Measurements from ENCODE around the gene DIP2B.

Gene DIP2B

GRCh38 chr12:50763639-50764285 lies 259.0 kb downstream of the DIP2B start, which contains the start of gene ATF1:
Gene ATF1, plus strand, starts transcription at chr12:50764101. Its CDS starts 16,045 bp downstream, at chr12:50780146.
- Histone ChIP-seq H3K36me3 (replicated peaks; ENCODE audit: low read depth, low read length) (peaks cover 7% of the 10 kb centered on the region), H3K27ac (ENCODE audit: low read length) (peak within 1 kb of the TSS; percentile 92), H3K4me2 (ENCODE audit: low read length) (peak within 1 kb of the TSS; percentile 95), H3K9me3 (ENCODE audit: insufficient read depth, low read length) (no peaks in the 10 kb centered on the region), H3K27me3 (ENCODE audit: low read depth, low read length) (no peaks in the 10 kb centered on the region), H2AFZ (ENCODE audit: low read depth, low read length) (peak within 1 kb of the TSS; percentile 86), H3K79me2 (ENCODE audit: low read length) (peaks cover 62% of the 10 kb centered on the region), H3K9ac (ENCODE audit: low read length) (peak within 1 kb of the TSS; percentile 96), H3K4me1 (ENCODE audit: low read length) (peaks cover 16% of the 10 kb centered on the region), H3K4me3 (ENCODE audit: low read length) (peak within 1 kb of the TSS; percentile 91), H4K20me1 (ENCODE audit: insufficient read depth, low read length) (peaks cover 9% of the 10 kb centered on the region)
- no peak for TF ChIP-seq EZH2phosphoT487 (IDR thresholded peaks at IDR 0.05; ENCODE audit: low read depth)
- TF ChIP-seq CTCF (IDR thresholded peaks at IDR 0.05; ENCODE audit: low read depth, low read length): no peak

GRCh38 chr12:50764286-50765094 lies 259.7 kb downstream of the DIP2B start:
- Histone ChIP-seq H3K4me3 (ENCODE audit: low read length) (peak overlapping the region; percentile 91), H4K20me1 (ENCODE audit: insufficient read depth, low read length) (peaks cover 9% of the 10 kb centered on the region), H3K27ac (ENCODE audit: low read length) (peak overlapping the region; percentile 92), H2AFZ (ENCODE audit: low read depth, low read length) (peak overlapping the region; percentile 86), H3K9me3 (ENCODE audit: insufficient read depth, low read length) (no peaks in the 10 kb centered on the region), H3K36me3 (replicated peaks; ENCODE audit: low read depth, low read length) (peaks cover 7% of the 10 kb centered on the region), H3K9ac (ENCODE audit: low read length) (peak overlapping the region; percentile 96), H3K4me1 (ENCODE audit: low read length) (peaks cover 16% of the 10 kb centered on the region), H3K79me2 (ENCODE audit: low read length) (peaks cover 68% of the 10 kb centered on the region), H3K4me2 (ENCODE audit: low read length) (peak overlapping the region; percentile 88), H3K27me3 (ENCODE audit: low read depth, low read length) (no peaks in the 10 kb centered on the region)
- TF ChIP-seq EZH2phosphoT487 (IDR thresholded peaks at IDR 0.05; ENCODE audit: low read depth) (no peak), CTCF (IDR thresholded peaks at IDR 0.05; ENCODE audit: low read depth, low read length) (no peak)

GRCh38 chr12:50765095-50765911 lies 260.5 kb downstream of the DIP2B start:
- Histone ChIP-seq H2AFZ (ENCODE audit: low read depth, low read length) (0 out of 2 replicates have a peak overlapping the region, but pooled peaks have one; percentile 66), H3K4me2 (ENCODE audit: low read length) (peak overlapping the region; percentile 88), H3K4me3 (ENCODE audit: low read length) (peak overlapping the region; percentile 91), H3K27me3 (ENCODE audit: low read depth, low read length) (no peaks in the 10 kb centered on the region), H3K27ac (ENCODE audit: low read length) (peak overlapping the region; percentile 92), H4K20me1 (ENCODE audit: insufficient read depth, low read length) (peaks cover 9% of the 10 kb centered on the region), H3K79me2 (ENCODE audit: low read length) (peaks cover 71% of the 10 kb centered on the region), H3K4me1 (ENCODE audit: low read length) (peaks cover 16% of the 10 kb centered on the region), H3K9me3 (ENCODE audit: insufficient read depth, low read length) (no peaks in the 10 kb centered on the region), H3K36me3 (replicated peaks; ENCODE audit: low read depth, low read length) (peaks cover 9% of the 10 kb centered on the region), H3K9ac (ENCODE audit: low read length) (peak overlapping the region; percentile 96)
- peak; percentile 71 for TF ChIP-seq CTCF (IDR thresholded peaks at IDR 0.05; ENCODE audit: low read depth, low read length)
- no peak for TF ChIP-seq EZH2phosphoT487 (IDR thresholded peaks at IDR 0.05; ENCODE audit: low read depth)

Data from OCI-LY3 (cell line).